Renal pelvis (tissue), 4 donors: ENCODE measurements around the gene EYS. TPM values are rescaled to one million over a fixed set of nuclear protein-coding genes. Genes with fewer than 3 reads are reported as not detected.

Experiments used
- DNase-seq: peaks from one replicate; pipeline ENCODE4 v3.0.0-alpha.2; 2013
- polyA plus RNA-seq, 3 donors: library from polyadenylated mRNA; unstranded; fragments of 120-200 nt; gene quantifications; one replicate each; pipeline ENCODE4 v1.2.1, GENCODE V29; 2013; ENCODE audit not compliant: insufficient read length in 3 of 3

Gene EYS
- polyA plus RNA-seq, 3 donors: 0.50 to 1.2 (median 0.82) TPM

DNA sequence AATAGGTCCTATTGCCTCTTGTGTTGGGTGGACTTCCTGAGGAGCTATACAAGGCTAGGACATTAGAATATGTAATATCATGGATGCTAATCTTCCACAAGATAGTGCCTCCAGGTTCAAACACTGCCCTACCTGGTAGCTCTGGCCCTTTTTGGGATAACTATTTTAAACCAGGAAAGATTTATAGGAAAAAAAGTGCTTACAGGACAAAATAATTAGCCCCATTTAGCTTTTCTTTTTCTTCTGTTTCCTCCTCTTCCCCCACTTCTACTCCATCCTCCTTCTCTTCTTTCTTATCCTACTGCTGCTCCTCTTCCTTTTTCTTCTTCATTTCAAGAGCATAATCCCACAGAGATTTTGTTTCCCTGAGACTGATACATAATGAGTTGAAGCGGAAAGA lies 1104.0 kb downstream of the EYS start:
- DNase-seq: no peak

DNA sequence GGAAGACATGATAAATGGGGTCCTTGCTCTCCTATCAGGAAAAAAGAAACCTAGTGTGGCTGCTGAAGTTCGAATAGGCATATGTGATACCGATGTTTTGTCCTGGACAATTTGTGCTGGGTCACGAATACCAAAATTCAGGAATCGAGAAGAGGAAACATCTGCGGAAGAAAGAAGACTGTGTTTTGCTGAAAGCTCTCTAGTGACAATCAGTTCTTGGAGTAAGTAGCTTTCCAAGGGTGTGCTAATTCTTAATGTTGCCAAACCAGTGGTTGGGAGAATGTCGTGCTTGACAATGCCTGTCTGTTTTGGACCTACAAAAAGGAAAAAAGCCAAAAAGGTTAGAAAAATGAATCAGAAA lies 1115.4 kb downstream of the EYS start:
- DNase-seq: no peak

DNA sequence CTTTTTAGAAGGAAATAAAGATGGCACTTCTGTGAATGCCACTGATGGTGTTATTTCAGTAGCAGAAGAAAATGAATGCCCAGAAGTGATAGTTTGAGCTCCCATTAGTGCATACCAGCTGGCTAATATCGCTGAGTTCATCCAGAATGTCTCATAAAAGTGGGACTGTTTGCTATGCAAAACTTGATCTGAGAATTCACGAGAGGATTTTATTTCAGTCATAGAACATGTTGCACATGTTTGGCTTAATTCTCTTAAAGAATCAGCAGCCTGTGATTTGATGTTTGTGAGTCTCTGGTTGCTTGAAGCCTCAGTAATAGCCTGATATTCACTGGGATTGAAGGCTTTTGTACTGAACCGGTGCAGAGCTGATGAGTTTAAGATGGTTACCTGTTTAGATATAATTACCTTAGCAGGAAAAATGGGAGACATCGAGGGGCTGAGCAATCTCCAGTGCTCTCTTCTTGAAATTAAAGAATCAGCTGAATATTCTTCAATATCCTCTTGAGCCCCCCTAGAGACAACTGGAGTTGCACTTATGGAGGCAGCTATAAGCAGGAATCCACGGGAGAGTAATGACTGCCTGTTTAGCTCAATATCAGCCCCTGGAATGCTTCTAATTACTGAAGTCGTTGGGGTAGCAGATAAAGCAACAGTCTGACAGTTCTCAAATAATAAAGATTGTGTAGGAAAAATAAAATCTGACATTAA lies 1115.9 kb downstream of the EYS start:
- no peak for DNase-seq

DNA sequence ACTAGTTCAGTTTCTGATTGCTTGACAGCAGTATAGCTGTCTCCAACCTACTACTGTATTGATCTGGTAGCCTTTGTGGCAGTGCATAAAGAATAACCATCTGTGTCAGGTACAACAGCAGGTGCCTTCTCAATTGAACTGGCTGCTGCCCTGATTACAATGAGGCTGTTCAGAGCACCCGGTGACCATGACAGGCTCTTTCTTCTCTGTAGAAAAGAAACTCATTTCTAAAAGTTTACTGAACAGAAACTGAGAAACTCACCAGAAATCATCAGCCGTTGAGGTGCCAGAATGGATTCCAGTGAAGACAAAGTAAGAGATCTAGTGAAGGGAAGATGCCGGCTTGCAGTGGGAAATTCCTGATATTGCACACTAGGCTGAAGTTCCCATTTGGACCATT lies 1117.1 kb downstream of the EYS start:
- no peak for DNase-seq

DNA sequence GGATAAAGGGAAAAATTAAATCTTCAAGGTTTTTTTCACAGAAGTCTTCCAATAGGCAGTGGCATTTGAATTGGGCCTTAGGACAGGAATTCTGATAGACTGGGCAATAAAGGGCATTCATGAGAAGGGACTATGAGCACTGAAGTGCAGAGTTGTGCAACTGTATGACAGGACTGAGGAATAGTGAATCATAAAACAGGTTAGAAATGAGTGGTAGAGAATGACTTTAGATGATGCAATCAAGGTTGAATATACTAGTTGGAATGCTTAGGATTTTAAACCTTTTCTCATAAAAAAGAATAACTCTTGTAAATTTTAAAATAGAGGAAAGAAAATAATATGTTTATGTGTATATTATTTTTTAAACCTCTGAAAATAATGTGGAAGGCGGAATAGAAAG lies 1126.7 kb downstream of the EYS start:
- no peak for DNase-seq

DNA sequence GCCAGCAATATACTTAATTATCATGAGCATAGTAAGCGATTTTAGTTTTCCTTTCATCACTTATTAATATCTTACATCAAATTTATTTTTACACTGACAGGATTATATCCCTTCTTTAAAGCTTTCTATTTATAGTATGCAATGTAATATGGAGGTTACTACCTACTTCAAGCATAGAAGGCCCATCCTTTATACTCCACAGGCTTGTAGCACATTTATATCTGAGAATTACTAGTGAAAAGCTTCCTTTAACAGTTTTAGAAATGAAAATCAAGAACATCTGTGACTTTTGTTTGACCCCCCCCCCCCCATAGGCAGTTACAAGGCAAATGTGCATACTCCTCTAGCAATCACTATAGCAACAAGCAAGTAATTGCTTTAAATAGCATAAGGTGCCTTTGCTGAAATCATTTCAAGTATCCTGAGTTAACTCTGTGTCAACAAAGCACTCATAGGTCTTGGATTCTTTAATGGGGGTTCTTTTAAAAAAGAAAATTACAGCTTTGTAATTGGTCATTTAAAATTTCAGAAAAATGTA lies 1153.7 kb downstream of the EYS start:
- DNase-seq: no peak

DNA sequence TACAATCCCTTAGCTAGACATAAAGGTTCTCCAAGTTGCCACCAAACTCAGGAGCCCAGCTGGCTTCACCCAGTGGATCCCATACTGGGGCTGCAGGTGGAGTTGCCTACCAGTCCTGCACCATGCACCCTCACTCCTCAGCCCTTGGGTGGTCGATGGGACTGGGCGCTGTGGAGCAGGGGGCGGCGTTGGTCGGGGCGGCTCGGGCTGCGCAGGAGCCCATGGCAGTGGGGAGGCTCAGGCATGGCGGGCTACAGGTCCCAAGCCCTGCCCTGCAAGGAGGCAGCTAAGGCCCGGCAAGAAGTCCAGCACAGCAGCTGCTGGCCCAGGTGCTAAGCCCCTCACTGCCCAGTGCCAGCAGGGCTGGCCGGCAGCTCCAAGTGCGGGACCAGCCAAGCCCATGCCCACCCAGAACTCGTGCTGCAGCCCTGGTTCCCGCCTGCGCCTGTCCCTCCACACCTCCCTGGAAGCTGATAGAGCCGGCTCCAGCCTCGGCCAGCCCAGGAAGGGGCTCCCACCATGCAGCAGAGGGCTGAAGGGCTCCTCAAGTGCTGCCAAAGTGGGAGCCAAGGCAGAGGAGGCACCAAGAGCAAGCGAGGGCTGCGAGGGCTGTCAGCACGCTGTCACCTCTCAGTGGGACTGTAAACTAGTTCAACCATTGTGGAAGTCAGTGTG lies 1159.3 kb downstream of the EYS start:
- no peak for DNase-seq

DNA sequence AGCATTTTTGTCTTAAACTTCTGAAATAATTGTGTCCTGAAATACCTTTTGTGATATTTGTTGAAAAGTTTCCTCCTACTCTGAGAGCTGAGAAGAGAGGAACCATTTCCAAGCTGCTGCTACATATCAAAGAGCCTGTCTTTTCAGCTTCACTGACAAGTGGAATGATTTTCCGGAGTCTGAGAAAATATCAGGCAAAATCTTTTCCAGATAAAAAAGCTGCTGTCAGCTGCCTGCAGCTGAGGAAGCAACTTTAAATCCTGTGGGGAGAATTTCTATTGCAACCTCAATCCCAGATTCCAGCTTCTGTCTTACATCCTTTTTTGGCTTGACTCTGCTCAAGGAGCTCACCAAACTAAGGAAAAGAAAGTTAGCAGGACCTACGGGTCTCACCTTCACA lies 1167.1 kb downstream of the EYS start:
- no peak for DNase-seq

DNA sequence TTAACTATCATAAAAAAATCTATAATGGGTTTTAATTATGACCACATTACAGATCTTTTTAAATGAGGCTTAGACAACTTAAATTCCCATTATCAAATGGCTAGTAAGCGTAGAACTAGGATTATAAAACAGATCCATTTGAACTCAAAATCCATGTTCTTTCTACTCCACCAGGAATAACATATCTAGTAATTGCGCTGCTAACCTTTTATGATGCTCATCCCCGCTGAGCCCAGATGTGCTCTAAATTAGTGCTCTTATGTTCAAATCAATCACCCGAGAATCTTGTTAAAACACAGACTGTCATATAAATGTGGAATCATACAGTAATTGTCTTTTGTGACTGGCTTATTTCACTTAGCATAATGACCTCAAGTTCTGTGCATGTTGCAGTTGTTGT lies 1168.3 kb downstream of the EYS start:
- no peak for DNase-seq

DNA sequence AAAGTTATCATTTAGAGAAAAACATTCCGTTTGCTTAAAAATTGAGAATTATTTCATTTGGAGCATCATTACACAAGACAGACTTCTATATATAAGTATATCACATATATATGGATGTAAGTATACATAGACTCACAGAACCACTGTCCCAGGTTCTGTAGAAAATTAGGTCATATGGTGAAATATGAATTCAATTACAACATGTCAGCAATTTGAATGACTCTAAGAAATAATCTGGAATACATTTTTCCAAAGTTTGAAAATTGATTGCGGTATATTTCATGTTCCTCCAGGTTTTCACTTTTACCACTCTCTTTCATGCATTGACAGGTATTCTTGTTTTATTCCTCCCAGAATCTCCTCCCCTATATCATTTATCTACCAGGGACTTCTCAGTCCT lies 1179.1 kb downstream of the EYS start:
- DNase-seq: no peak

DNA sequence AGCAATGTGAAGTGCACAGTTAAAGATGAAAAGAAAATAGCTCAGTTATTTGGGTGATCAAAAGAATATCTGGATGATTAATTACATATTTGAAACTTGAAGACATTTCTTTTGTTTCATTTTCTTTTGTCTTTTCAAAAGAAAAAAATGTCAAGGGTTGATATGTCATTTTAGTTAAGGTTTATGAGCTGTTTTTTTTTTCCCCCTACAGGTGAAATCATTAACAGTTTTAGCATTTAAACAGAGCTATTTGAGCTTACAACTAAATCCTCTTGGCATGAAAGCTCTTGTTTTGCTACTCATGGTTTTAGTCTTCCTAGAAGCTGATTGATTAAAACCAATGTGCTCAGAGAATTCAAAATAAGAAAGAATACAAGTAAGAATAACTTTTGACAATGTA lies 1184.2 kb downstream of the EYS start:
- no peak for DNase-seq

DNA sequence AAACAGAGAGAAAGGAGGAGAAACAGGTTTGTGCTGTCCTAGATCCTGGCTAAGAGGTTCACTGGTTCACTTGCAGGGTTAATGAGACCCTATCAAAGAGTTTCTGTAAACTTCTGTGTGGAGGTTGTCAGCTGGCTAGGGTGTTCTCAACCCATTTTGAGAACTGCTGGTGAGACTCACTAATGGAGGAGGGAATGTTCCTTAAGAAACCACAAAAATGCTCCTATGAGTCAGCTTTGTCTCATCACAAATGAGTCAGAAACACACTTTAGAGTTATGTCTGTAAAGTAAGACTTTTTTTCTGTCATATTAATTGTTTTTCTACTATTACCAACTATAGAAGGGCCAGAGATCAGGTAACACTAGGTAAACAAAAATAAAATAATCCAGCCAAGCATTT lies 1187.0 kb downstream of the EYS start:
- no peak for DNase-seq

DNA sequence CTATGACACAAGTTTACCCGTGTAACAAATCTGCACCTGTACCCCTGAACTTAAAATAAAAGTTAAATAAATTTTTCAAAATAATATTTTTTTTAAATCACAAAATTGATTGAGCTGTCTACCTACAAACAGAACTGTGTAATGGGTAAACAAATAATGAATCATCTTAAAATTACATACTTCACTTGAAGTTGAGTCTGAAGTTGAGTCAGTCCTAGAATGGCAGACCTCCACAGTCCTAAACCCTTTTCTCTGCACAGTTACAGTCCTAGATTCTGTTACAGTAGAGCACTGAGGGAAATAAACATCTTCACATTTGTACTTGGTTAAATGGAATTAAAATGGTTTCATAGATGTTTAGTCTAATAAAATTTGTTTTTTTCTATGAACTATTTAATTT lies 1190.6 kb downstream of the EYS start:
- DNase-seq: no peak

DNA sequence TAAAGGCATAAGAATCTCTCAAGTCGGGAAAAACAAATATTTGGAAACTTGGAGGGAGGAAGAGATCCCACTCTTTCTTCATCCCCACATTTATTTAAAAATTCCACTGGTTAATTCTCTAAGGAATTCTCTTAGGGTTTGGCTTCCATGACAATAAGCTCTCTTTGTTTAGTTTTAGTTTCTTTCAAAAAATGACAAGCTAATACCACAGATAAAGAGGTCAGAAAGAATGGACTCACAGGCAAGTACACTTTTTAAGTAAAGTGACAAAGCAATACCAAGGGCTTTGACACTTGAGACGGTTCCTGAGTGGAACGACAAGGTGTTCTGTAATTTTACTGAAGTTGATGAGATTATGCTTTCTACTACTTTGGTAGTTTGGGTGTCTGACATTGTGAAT lies 1199.4 kb downstream of the EYS start:
- DNase-seq: no peak

DNA sequence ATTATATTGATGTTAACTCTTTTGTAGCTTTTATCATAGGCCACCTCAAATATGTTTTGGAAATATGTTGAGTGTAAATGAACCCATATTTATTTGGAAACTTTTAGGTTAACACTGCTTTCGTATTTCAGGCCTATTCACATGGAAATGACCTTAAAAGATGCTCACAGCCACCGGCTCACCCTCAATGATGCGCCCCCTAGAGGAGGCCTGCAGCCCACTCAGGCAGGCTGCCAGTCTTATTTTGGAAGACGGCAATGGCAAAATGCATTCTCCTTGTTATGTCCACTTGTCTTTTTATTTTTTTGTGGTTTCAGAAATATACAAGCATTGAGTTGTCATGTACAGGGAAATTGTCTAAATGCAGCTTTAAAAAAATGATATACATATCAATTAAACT lies 1201.7 kb downstream of the EYS start:
- DNase-seq: no peak

DNA sequence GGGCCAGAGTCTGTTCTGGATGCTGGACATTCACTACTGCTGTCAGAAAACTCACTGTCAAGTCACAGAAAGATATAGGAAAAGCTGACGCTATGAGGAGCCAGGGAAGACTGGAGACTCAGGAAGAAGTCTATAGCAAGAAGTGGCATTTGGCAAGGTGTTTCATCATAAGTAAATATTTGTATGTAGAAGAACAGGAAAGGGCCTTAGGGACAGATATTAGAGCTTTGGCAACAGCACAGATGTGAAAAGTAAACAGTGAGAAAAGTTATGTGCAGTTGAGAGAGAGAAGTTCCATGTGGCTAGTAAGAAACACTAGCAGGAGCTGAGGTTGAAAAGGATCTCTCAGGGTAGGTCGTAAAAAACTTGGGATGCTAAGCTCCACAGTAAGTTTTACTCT lies 1202.5 kb downstream of the EYS start:
- no peak for DNase-seq

DNA sequence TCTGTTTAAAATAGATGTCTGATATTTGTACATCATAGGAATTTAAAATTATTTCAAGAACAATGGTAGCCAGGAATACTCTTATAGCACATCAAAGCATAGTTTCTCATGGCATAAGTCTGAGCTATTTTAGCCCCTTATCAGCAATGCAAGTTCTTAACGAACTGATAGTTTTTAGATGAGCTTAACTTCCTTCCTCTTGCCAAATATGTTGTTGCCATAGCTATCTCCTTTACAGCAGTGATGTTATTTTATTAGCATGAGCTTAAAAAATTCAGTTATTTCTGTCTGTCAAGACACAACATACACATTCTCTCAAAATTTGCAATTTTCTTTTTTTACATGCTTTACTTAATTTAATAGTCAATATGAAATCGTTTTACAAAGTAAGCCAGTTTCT lies 1204.2 kb downstream of the EYS start:
- DNase-seq: no peak

DNA sequence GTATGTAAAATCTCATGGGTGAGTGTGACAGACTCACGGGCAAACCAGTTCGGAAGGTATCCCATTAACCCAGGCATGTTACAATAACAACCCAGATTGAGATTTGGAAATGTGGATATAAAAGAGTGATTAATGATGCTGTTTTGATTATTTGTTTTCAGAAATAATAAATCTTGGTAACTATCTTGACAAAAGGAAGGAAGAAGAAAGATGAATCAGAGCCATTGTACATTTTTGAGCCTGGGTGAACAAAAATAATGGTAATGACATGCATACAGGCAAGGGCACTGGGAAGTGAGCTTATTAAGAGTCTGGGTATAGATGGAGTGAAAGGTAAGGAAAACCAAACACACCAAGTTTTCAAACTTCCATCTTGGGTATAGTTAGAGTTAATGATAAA lies 1209.4 kb downstream of the EYS start:
- no peak for DNase-seq

DNA sequence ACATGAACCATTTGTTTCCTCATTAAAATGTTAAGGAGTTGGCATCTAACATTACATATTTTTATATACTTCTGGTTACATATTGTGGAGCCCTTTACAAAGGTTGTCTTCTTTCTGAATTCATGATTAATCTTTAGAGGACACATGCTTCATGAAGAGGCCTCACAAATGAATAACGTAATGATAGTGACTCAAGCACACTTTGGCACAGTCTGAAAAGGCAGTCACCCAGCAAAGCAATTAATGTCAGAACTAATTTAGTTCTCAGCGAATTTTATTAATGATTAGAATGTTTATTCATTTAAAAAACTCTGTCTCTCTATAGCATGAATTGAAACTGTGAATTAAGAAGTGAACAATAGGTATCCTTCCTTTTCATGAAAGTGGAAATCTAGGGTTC lies 1217.3 kb downstream of the EYS start:
- no peak for DNase-seq

DNA sequence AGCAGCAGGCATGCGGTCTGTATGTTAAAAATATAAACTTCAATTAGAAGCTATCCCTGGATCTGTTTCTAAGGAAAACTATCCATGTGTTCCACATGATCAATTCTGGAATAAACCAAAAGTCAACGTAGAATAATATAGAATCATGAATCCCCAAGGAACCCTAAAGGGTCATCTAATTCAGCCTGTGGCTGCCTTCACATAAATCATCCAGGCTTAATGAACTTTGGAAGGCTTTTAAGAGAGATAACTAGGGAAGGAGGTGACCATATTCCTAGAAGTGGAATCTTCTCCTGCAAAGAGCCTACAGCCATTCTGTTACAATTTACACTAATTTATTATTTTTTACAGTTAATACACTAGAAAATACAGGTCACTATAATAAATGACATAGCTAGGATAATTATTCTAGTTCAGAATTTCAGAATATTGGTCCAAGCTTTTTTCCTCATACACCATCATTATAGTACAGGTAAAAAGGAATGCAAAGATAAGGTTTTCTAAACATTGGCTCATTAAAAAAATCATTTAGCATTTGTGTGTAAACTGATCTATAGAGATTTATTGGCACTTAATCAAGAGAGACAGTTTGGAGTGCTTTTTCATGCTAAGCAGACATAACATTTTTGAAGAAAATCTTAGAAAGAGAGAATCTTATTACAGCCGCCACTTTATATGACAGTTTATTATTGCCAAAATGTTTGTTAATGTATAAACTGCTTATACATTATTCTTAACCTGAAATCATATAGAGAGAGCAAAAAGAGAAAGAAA lies 1220.3 kb downstream of the EYS start:
- DNase-seq: no peak

DNA sequence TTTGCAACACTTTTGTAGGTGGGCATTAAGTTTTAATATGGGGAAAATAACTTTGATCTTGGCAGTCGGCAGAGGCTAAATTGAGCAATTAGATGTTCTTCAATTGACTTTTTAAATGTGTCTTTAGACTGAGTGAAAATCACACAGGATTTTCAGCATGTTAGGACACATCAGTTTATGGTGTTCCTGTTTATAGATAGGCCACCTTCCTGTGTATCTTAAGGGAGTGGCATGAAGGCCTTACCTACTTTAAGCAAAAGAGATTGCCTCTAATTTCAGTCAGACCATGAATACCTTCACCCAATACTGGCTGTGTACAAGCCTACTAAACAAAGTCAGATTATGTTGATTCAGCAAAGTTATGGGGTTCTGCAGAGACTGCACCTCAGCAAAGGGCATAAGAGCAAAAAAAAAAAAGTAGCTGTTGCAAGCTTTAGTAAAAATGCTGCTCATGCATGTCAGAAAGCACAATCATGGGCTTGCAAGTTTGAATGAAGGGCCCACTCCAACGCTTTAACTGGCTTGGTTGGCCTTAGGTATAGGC lies 1223.0 kb downstream of the EYS start:
- no peak for DNase-seq

DNA sequence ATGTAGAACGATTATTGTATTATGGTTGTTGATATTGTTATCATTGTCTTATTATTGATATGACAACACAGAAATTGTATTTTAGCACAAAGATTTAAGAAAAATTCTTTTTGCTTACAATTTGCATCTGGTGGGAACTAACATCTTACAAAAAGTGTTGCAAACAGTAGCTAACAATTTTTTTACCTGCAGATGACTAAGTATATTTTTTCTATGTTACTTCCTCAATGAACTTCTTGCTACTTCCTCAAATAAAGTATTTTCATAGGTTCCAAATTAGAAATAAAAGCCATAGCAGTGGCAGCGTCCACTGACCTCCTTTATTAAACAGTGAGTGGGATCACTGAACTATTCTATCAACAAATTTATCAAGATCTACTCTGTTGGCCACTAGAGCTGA lies 1224.4 kb downstream of the EYS start:
- no peak for DNase-seq

DNA sequence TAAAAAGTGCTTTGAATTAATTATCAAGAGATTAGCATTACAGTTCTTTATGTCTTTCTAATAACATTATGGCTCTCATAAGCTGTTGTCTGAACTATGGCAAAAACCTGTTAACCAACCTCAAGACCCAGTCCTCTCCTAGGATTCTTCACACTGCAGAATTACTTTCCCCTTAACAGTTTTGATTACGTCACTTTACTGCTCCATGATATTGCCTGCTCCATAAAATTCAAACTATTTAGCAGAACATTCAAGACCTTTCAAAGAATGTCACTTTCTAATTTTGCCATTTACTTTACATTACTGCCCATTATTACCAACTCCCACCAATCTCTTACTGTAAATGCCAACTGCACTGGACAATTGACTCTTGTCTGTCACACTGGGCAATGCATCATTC lies 1227.9 kb downstream of the EYS start:
- DNase-seq: no peak
